Kidney epithelial cell (primary cell): ENCODE data around the gene ALCAM. TPM values are rescaled to one million over a fixed set of nuclear protein-coding genes. Genes with fewer than 3 reads are reported as not detected.

Experiments
- DNase-seq: peaks from one replicate; pipeline ENCODE4 v3.0.0-alpha.2; 2010; ENCODE audit warnings: low read depth
- H3K27me3 ChIP-seq: 2 replicates; pipeline ENCODE4 v1.6.0; 2011; ENCODE audit warnings: low read length; ENCODE audit not compliant: control insufficient read depth, insufficient read depth
- H3K36me3 ChIP-seq: 2 replicates; pipeline ENCODE4 v1.5.1; 2011; ENCODE audit warnings: low read length; ENCODE audit not compliant: control insufficient read depth, insufficient read depth
- H3K4me3 ChIP-seq: 2 replicates; pipeline ENCODE4 v1.5.1; 2011; ENCODE audit warnings: low read depth, mild to moderate bottlenecking, control low read depth, low read length
- total RNA-seq: library from RNA; depleted of rRNA; stranded (reverse); fragments of >200 nt; gene quantifications from 2 replicates; pipeline ENCODE4 v1.2.3, GENCODE V29; 2015
- TF ChIP-seq, protein P1 (sequence below): IDR thresholded peaks from 2 replicates; pipeline ENCODE4 v1.5.1; 2011; ENCODE audit warnings: mild to moderate bottlenecking, moderate library complexity, low read length, control low read depth, inconsistent platforms; ENCODE audit not compliant: insufficient read depth, poor library complexity, severe bottlenecking

ALCAM gene
- total RNA-seq, 1 donor from 2014 or later: 82.3 TPM

GRCh38 chr3:105417525-105418289 lies 51.0 kb downstream of the ALCAM start:
- Histone ChIP-seq H3K36me3 (no peaks in the 10 kb centered on the region), H3K27me3 (no peaks in the 10 kb centered on the region), H3K4me3 (no peak overlapping the region)
- DNase-seq: no peak
- TF ChIP-seq, protein P1, sequence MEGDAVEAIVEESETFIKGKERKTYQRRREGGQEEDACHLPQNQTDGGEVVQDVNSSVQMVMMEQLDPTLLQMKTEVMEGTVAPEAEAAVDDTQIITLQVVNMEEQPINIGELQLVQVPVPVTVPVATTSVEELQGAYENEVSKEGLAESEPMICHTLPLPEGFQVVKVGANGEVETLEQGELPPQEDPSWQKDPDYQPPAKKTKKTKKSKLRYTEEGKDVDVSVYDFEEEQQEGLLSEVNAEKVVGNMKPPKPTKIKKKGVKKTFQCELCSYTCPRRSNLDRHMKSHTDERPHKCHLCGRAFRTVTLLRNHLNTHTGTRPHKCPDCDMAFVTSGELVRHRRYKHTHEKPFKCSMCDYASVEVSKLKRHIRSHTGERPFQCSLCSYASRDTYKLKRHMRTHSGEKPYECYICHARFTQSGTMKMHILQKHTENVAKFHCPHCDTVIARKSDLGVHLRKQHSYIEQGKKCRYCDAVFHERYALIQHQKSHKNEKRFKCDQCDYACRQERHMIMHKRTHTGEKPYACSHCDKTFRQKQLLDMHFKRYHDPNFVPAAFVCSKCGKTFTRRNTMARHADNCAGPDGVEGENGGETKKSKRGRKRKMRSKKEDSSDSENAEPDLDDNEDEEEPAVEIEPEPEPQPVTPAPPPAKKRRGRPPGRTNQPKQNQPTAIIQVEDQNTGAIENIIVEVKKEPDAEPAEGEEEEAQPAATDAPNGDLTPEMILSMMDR: no peak

DNA sequence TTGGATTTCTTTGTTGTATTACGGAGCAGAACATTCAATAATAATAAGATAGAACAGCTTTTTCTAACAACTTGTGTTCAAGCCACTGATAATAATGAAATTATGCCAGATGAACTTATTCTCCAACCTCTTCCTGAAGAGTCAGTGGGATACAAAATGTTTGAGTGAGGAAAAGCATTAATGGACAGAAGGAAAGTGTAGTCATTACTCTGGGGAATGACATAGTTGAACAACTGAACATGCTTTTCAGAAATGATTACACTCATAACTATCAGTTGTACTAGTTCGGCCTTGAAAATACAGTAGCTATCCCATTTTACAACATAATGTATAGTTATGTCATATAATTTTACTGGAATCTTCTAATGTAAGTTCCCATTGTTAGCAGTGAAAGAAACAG lies 55.9 kb downstream of the ALCAM start:
- no peaks in the 10 kb centered on the region for H3K36me3 ChIP-seq
- TF ChIP-seq, protein P1: no peak
- DNase-seq: no peak
- H3K4me3 ChIP-seq: no peak overlapping the region
- H3K27me3 ChIP-seq: no peaks in the 10 kb centered on the region

GRCh38 chr3:105423397-105423796 lies 56.7 kb downstream of the ALCAM start:
- Histone ChIP-seq H3K27me3 (no peaks in the 10 kb centered on the region), H3K36me3 (no peaks in the 10 kb centered on the region), H3K4me3 (no peak overlapping the region)
- DNase-seq: no peak
- TF ChIP-seq, protein P1: no peak

GRCh38 chr3:105424412-105425152 lies 57.9 kb downstream of the ALCAM start:
- no peak overlapping the region for H3K4me3 ChIP-seq
- TF ChIP-seq, protein P1: no peak
- H3K36me3 ChIP-seq: no peaks in the 10 kb centered on the region
- no peak for DNase-seq
- no peaks in the 10 kb centered on the region for H3K27me3 ChIP-seq

GRCh38 chr3:105425153-105425502 lies 58.4 kb downstream of the ALCAM start:
- Histone ChIP-seq H3K36me3 (no peaks in the 10 kb centered on the region), H3K27me3 (no peaks in the 10 kb centered on the region), H3K4me3 (no peak overlapping the region)
- no peak for DNase-seq
- TF ChIP-seq, protein P1: no peak
